HepG2 (cell line): ENCODE measurements around the gene SH3GL1. TPM values are rescaled to one million over a fixed set of nuclear protein-coding genes. Genes with fewer than 3 reads are reported as not detected.

Source experiments
- ATAC-seq: fragments of 200-7000 bp; cut with Tn5 transposase; 3 replicates; pipeline ENCODE4 v1.9.1; 2020; ENCODE audit warnings: mild to moderate bottlenecking, moderate library complexity
- Bru-seq: library from RNA; stranded (reverse); fragments of 400-500 nt; gene quantifications from one replicate; lab custom pipeline; 2021; lab: Mats Ljungman, UMichigan
- BruChase-seq, 2 experiments: library from RNA; stranded (reverse); fragments of 400-500 nt; gene quantifications; one replicate each; lab custom pipeline; 2021; lab: Mats Ljungman, UMichigan
- BruUV-seq: library from RNA; stranded (reverse); fragments of 400-500 nt; replicated peaks from 2 replicates; lab custom pipeline; 2021; lab: Mats Ljungman, UMichigan
- CTCF ChIA-PET: fragments of 300-600 bp; formaldehyde crosslinking; extraction: SDS; loops from one replicate; lab custom pipeline; 2021; ENCODE audit warnings: low total read pairs, inconsistent platforms, low intra/inter-chr PET ratio; lab: Yijun Ruan, JAX
- POLR2A ChIA-PET: fragments of 350-600 bp; sonication (Branson Sonifier 250); formaldehyde crosslinking; loops from one replicate; lab custom pipeline; 2020; ENCODE audit warnings: antibody characterized with exemption, inconsistent platforms; lab: Yijun Ruan, JAX
- DNase-seq: peaks from one replicate; pipeline ENCODE4 v3.0.0-alpha.2; 2015; ENCODE audit warnings: low spot score
- FAIRE-seq: peaks from 3 replicates; lab custom pipeline; 2011; peaks lifted over from hg19 to GRCh38; lab: Jason Lieb, UNC
- H2AFZ ChIP-seq: one replicate; pipeline ENCODE4 v1.6.1; 2011; ENCODE audit warnings: low read length, inconsistent platforms
- H3K27ac ChIP-seq: fragments of 300-600 bp; 3 replicates; pipeline ENCODE4 v1.8.0; 2011; ENCODE audit warnings: mixed run types, mild to moderate bottlenecking, mixed read lengths, low read length, inconsistent platforms; ENCODE audit not compliant: insufficient read depth; ENCODE audit errors: extremely low read length
- H3K27me3 ChIP-seq, 2 experiments: fragments of 200-600 bp in 1 of 2; 2 replicates in 1 of 2; 3 replicates in 1 of 2; pipeline versions ENCODE4 v1.6.0 to v1.8.0; 2011; ENCODE audit warnings: low read length in 2 of 2, mild to moderate bottlenecking in 2 of 2, moderate library complexity in 2 of 2, inconsistent platforms in 1 of 2; ENCODE audit not compliant: insufficient read depth in 2 of 2, control insufficient read depth in 1 of 2
- H3K36me3 ChIP-seq, 2 experiments: fragments of 200-600 bp in 1 of 2; replicated peaks in 1 of 2; 2 replicates in 1 of 2; 3 replicates in 1 of 2; pipeline versions ENCODE4 v1.5.1 to v1.8.0; 2011; ENCODE audit warnings: low read length in 2 of 2, inconsistent platforms in 1 of 2; ENCODE audit not compliant: insufficient read depth in 2 of 2, control insufficient read depth in 1 of 2
- H3K4me1 ChIP-seq: 2 replicates; pipeline ENCODE4 v1.5.1; 2012; ENCODE audit warnings: low read length, inconsistent platforms; ENCODE audit not compliant: insufficient read depth
- H3K4me2 ChIP-seq: 2 replicates; pipeline ENCODE4 v1.6.0; 2011; ENCODE audit warnings: low read depth, low read length, inconsistent platforms
- H3K4me3 ChIP-seq, 3 experiments: fragments of 200-600 bp in 1 of 3; sonication (generic), shearing (Covaris generic) in 1 of 3; replicated peaks in 1 of 3; 2 replicates each; pipeline ENCODE4 v1.5.1; 2011 to 2016; ENCODE audit warnings: low read length in 3 of 3, inconsistent platforms in 2 of 3, low read depth in 2 of 3, mild to moderate bottlenecking in 2 of 3, control low read depth in 1 of 3, mixed read lengths in 1 of 3; ENCODE audit not compliant: insufficient read depth in 1 of 3
- H3K79me2 ChIP-seq: one replicate; pipeline ENCODE4 v1.6.1; 2011; ENCODE audit warnings: low read length, inconsistent platforms; ENCODE audit not compliant: insufficient read depth
- H3K9ac ChIP-seq: 2 replicates; pipeline ENCODE4 v1.6.0; 2011; ENCODE audit warnings: mild to moderate bottlenecking, low read depth, low read length, inconsistent platforms; ENCODE audit not compliant: insufficient read depth
- H3K9me3 ChIP-seq: 2 replicates; pipeline ENCODE4 v1.5.1; 2012; ENCODE audit warnings: mild to moderate bottlenecking, low read length
- H4K20me1 ChIP-seq: 2 replicates; pipeline ENCODE4 v1.6.0; 2011; ENCODE audit warnings: inconsistent platforms, mild to moderate bottlenecking, low read length, moderate library complexity; ENCODE audit not compliant: insufficient read depth
- BHLHE40 ChIP-seq: IDR thresholded peaks from 2 replicates; pipeline ENCODE4 v1.6.1; 2011; ENCODE audit warnings: low read length, improper control_type of control experiment
- CHD2 ChIP-seq: IDR thresholded peaks from 2 replicates; pipeline ENCODE4 v1.6.1; 2011; ENCODE audit warnings: low read depth, low read length, improper control_type of control experiment
- MTF2 ChIP-seq: sonication (generic); formaldehyde crosslinking; IDR thresholded peaks from 2 replicates; pipeline ENCODE4 v1.5.0; 2020; ENCODE audit warnings: missing genetic modification reagents, borderline replicate concordance
- NBN ChIP-seq: fragments of 450-650 bp; conservative IDR thresholded peaks from 2 replicates; pipeline ENCODE4 v1.6.1; 2017
- NFKBIZ ChIP-seq: IDR thresholded peaks from 2 replicates; pipeline ENCODE4 v1.6.1; 2018; ENCODE audit warnings: missing genetic modification reagents, missing compliant biosample characterization
- TEAD3 ChIP-seq: optimal IDR thresholded peaks from 2 replicates; pipeline ENCODE3; 2016; ENCODE audit warnings: borderline replicate concordance
- ZNF557 ChIP-seq: sonication (generic); formaldehyde crosslinking; IDR thresholded peaks from 2 replicates; pipeline ENCODE4 v1.4.0; 2020; ENCODE audit warnings: missing genetic modification reagents
- ZNF891 ChIP-seq: sonication (generic); formaldehyde crosslinking; IDR thresholded peaks from 2 replicates; pipeline ENCODE4 v1.5.0; 2020; ENCODE audit warnings: mild to moderate bottlenecking, missing genetic modification reagents
- whole genome bisulfite sequencing: methylation state at CpG from one replicate; pipeline ENCODE4 v1.1.6; 2017; ENCODE audit warnings: low lambda C conversion rate; 5-methylcytosine and 5-hydroxymethylcytosine counted together
- in situ Hi-C: cut with HindIII; loops from 2 replicates; pipeline ENCODE4 v1.10.0; 2017; ENCODE audit warnings: low pct_unique_long_range_greater_than_20kb; ENCODE audit not compliant: extremely low pct_ligation_motif_present
- intact Hi-C: fragments of 100-400 bp; cut with micrococcal nuclease; formaldehyde crosslinking; loops from one replicate; pipeline ENCODE4 v1.10.0; 2022; ENCODE audit not compliant: unreplicated experiment
- long read RNA-seq, 2 experiments: library from RNA in 1 of 2; library from polyadenylated mRNA in 1 of 2; stranded (forward) in 1 of 2; unstranded in 1 of 2; transcript quantifications; one replicate each; pipeline ENCODE4 v2.0.0, GENCODE V29; 2019 to 2022
- polyA minus RNA-seq, 3 experiments: library from RNA; depleted of rRNA, polyadenylated mRNA; stranded (reverse); fragments of >200 nt; gene quantifications; 2 replicates each; pipeline ENCODE4 v1.2.3, GENCODE V29; 2011; ENCODE audit warnings: low replicate concordance in 1 of 3
- polyA plus RNA-seq, 8 experiments: library from polyadenylated mRNA; depleted of rRNA in 3 of 8; stranded (reverse) in 7 of 8; unstranded in 1 of 8; fragments of >200 nt; fragmentation: Illumina TruSeq in 4 of 8; extraction: Trizol in 4 of 8; gene quantifications; 2 replicates each; pipeline versions ENCODE4 v1.2.1 to v1.2.3, GENCODE V29; 2011 to 2016; ENCODE audit warnings: low read depth in 4 of 8, missing spikeins in 1 of 8, mixed read lengths in 1 of 8; ENCODE audit not compliant: insufficient read depth in 1 of 8
- total RNA-seq, 5 experiments: library from RNA; depleted of rRNA; stranded (reverse); fragments of >200 nt; fragmentation: Illumina TruSeq; extraction: Trizol; gene quantifications; 2 replicates each; pipeline ENCODE4 v1.2.3, GENCODE V29; 2016; ENCODE audit warnings: low read depth in 1 of 5
- TF ChIP-seq, protein P1 (sequence below): IDR thresholded peaks from 2 replicates; pipeline ENCODE4 v1.6.1; 2016; ENCODE audit warnings: low read depth, borderline replicate concordance
- TF ChIP-seq, protein P2 (sequence below): sonication (generic); formaldehyde crosslinking; conservative IDR thresholded peaks from 2 replicates; pipeline ENCODE4 v1.8.0; 2022; ENCODE audit warnings: low read depth, missing genetic modification reagents
- TF ChIP-seq, protein P3 (sequence below): sonication (generic); formaldehyde crosslinking; conservative IDR thresholded peaks from 2 replicates; pipeline ENCODE4 v1.4.0; 2020; ENCODE audit warnings: missing genetic modification reagents

SH3GL1 gene, protein sequence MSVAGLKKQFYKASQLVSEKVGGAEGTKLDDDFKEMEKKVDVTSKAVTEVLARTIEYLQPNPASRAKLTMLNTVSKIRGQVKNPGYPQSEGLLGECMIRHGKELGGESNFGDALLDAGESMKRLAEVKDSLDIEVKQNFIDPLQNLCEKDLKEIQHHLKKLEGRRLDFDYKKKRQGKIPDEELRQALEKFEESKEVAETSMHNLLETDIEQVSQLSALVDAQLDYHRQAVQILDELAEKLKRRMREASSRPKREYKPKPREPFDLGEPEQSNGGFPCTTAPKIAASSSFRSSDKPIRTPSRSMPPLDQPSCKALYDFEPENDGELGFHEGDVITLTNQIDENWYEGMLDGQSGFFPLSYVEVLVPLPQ
- total RNA-seq (2016; rRNA removed; fragmentation: Illumina TruSeq; extraction: Trizol) (26.7 and 33.0 TPM in 2 replicates), polyA plus RNA-seq (2011; rRNA removed) (45.1 and 52.3 TPM in 2 replicates), polyA minus RNA-seq (2011; rRNA and poly(A)+ RNA removed; ENCODE audit: low replicate concordance) (39.3 and 69.8 TPM in 2 replicates), Bru-seq, nascent RNA (percentile 69 among the genes with signal in this experiment), BruChase-seq, experiment 1, labeled RNA remaining after a 6-hour chase (percentile 86 among the genes with signal in this experiment), BruChase-seq, experiment 2, labeled RNA remaining after a 2-hour chase (percentile 81 among the genes with signal in this experiment)
- 13.7 and 15.7 TPM in 2 replicates for total RNA-seq (2016; cell fraction: cytosol; rRNA removed; fragmentation: Illumina TruSeq; extraction: Trizol; ENCODE audit: low read depth)
- 24.6 and 34.8 TPM in 2 replicates for total RNA-seq (2016; cell fraction: insoluble cytoplasmic fraction; rRNA removed; fragmentation: Illumina TruSeq; extraction: Trizol)
- 29.5 and 35.2 TPM in 2 replicates for total RNA-seq (2016; cell fraction: membrane; rRNA removed; fragmentation: Illumina TruSeq; extraction: Trizol)
- total RNA-seq (2016; cell fraction: nucleus; rRNA removed; fragmentation: Illumina TruSeq; extraction: Trizol), result 16.4 and 18.3 TPM in 2 replicates
- polyA plus RNA-seq (2011; cell fraction: cytosol; rRNA removed), result 35.9 and 53.9 TPM in 2 replicates
- polyA plus RNA-seq (2011; cell fraction: nucleus; rRNA removed), result 63.6 and 70.8 TPM in 2 replicates
- 50.6 and 52.1 TPM in 2 replicates for polyA plus RNA-seq (2012)
- polyA plus RNA-seq (2016; cell fraction: cytosol; fragmentation: Illumina TruSeq; extraction: Trizol; ENCODE audit: low read depth), result 29.2 and 32.7 TPM in 2 replicates
- polyA plus RNA-seq (2016; cell fraction: insoluble cytoplasmic fraction; fragmentation: Illumina TruSeq; extraction: Trizol; ENCODE audit: low read depth), result 56.5 and 70.3 TPM in 2 replicates
- 57.9 and 61.3 TPM in 2 replicates for polyA plus RNA-seq (2016; cell fraction: membrane; fragmentation: Illumina TruSeq; extraction: Trizol; ENCODE audit: low read depth)
- 52.2 and 56.7 TPM in 2 replicates for polyA plus RNA-seq (2016; cell fraction: nucleus; fragmentation: Illumina TruSeq; extraction: Trizol; ENCODE audit: insufficient read depth, low read depth)
- polyA minus RNA-seq (2011; cell fraction: cytosol; rRNA and poly(A)+ RNA removed), result 30.6 and 31.5 TPM in 2 replicates
- polyA minus RNA-seq (2011; cell fraction: nucleus; rRNA and poly(A)+ RNA removed), result 19.3 and 22.8 TPM in 2 replicates
- long read RNA-seq, experiment 1, transcript SH3GL1-201 (10 exons, 2,516 nt), result major isoform, 6 of 22 reads
- long read RNA-seq, experiment 1, partial matches to known transcripts, result 5 of 22 reads
- long read RNA-seq, experiment 1, other reads (novel, unspliced or antisense), result 11 of 22 reads
- long read RNA-seq, experiment 2, transcript SH3GL1-201 (10 exons, 2,516 nt), result major isoform, 130 of 248 reads
- long read RNA-seq, experiment 2, partial matches to known transcripts, result 43 of 248 reads
- long read RNA-seq, experiment 2, other reads (novel, unspliced or antisense), result 72 of 248 reads

DNA sequence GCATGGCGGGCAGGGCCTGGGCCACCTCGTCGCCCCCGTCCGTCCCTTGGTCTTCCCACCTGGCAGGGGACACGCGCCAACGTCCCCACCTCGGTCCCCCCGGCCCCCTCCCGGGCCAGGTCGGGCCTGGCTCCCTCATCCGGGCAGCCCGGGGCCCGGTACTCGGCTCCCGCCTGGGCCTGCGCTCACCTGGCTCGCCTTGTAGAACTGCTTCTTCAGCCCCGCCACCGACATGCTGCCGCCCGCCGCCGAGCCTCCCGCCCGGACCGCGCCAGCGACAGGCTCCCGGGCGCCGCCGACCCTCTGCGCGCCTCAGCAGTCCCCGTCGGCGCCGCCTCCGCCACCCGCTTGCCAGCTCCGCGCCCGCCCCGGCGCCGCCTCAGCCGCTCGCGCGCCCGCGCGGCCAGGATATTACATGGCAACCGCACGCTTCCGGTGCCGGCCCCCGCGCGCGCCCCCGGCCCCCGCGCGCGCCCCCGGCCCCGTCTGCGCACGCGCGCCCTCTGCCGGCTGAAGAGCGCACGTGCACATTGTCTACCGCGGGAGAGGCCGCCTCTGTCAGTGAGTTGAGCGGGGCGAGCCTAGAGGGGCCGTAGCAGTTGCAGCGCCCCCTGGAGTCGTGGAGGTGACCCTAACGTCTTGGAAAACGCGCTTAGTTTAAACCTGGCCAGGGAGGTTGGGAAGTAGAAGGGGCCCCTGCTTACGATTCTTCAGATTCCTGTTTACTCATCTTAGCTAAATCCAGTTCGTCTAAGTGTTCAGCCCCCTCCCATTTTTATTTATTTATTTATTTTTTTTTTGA is at the start of gene SH3GL1:
Gene SH3GL1 (minus strand): TSS at position 413 of the 802 bp plus-strand sequence. CDS start 179 bp downstream, at position 234.
- Histone ChIP-seq H3K27me3 (no peaks in the 10 kb centered on the region; a peak in 1 of 5 replicates), H3K79me2 (peaks cover 68% of the 10 kb centered on the region), H3K27ac (peak within 1 kb of the TSS; percentile 84), H4K20me1 (peaks cover 7% of the 10 kb centered on the region), H3K9ac (peak within 1 kb of the TSS; percentile 87), H3K36me3 (peaks cover 7 to 14% of the 10 kb centered on the region in 2 experiments), H3K4me1 (peaks cover 69% of the 10 kb centered on the region), H3K4me3 (peak within 1 kb of the TSS; percentile 97 to 99 (median 97)), H2AFZ (no peak within 1 kb of the TSS), H3K4me2 (peak within 1 kb of the TSS; percentile 96), H3K9me3 (no peaks in the 10 kb centered on the region)
- DNase-seq, result peak; percentile 82
- FAIRE-seq, result peak; percentile 49
- in situ Hi-C loops, result no loop called here
- ChIA-PET POLR2A (interaction anchor here (0.6 to 1.4 kb wide), 4 partner anchors 9 to 516 kb away, joined by 3 to 14 read pairs (median 3); partner anchors contain the start of gene MPND), CTCF (interaction anchor here (0.5 to 3.7 kb wide), 6 partner anchors 10 to 133 kb away, joined by 3 to 27 read pairs (median 4); no protein-coding TSS in a partner anchor)
- peak; percentile 64 for ATAC-seq
- no TSS peak for BruUV-seq
- intact Hi-C loops, result loop anchor here (5.0 kb wide), 2 partner anchors 57 to 133 kb away; partner anchors contain the start of gene UBXN6
- WGBS, result 0% methylated on average over 10 of the region's 90 CpGs
- peak; percentile 66; the same call in 1 of the 2 replicates for TF ChIP-seq CHD2
- TF ChIP-seq, protein P1, sequence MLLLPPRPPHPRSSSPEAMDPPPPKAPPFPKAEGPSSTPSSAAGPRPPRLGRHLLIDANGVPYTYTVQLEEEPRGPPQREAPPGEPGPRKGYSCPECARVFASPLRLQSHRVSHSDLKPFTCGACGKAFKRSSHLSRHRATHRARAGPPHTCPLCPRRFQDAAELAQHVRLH (CRISPR knock-in tag), result 0 out of 2 replicates have a peak, but pooled peaks have one; percentile 77
- TF ChIP-seq BHLHE40, result peak; percentile 66
- TF ChIP-seq, protein P2, sequence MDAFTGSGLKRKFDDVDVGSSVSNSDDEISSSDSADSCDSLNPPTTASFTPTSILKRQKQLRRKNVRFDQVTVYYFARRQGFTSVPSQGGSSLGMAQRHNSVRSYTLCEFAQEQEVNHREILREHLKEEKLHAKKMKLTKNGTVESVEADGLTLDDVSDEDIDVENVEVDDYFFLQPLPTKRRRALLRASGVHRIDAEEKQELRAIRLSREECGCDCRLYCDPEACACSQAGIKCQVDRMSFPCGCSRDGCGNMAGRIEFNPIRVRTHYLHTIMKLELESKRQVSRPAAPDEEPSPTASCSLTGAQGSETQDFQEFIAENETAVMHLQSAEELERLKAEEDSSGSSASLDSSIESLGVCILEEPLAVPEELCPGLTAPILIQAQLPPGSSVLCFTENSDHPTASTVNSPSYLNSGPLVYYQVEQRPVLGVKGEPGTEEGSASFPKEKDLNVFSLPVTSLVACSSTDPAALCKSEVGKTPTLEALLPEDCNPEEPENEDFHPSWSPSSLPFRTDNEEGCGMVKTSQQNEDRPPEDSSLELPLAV (CRISPR knock-in tag), result 0 out of 2 replicates have a peak, but pooled peaks have one; percentile 26
- no peak for TF ChIP-seq NFKBIZ (CRISPR knock-in tag)
- TF ChIP-seq, protein P3, sequence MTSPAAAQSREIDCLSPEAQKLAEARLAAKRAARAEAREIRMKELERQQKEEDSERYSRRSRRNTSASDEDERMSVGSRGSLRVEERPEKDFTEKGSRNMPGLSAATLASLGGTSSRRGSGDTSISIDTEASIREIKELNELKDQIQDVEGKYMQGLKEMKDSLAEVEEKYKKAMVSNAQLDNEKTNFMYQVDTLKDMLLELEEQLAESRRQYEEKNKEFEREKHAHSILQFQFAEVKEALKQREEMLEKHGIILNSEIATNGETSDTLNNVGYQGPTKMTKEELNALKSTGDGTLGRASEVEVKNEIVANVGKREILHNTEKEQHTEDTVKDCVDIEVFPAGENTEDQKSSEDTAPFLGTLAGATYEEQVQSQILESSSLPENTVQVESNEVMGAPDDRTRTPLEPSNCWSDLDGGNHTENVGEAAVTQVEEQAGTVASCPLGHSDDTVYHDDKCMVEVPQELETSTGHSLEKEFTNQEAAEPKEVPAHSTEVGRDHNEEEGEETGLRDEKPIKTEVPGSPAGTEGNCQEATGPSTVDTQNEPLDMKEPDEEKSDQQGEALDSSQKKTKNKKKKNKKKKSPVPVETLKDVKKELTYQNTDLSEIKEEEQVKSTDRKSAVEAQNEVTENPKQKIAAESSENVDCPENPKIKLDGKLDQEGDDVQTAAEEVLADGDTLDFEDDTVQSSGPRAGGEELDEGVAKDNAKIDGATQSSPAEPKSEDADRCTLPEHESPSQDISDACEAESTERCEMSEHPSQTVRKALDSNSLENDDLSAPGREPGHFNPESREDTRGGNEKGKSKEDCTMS (CRISPR knock-in tag), result no peak
- TF ChIP-seq NBN, result no peak
- no peak for TF ChIP-seq MTF2
- TF ChIP-seq TEAD3 (CRISPR knock-in tag), result peak; percentile 68
- TF ChIP-seq ZNF557 (CRISPR knock-in tag), result no peak
- TF ChIP-seq ZNF891 (CRISPR knock-in tag), result no peak
